Body of pancreas (tissue), 4 donors: ENCODE data around the gene KCNMB2.

Experiments used
- POLR2A ChIP-seq, 3 donors: fragments of 450-650 bp; IDR thresholded peaks; one replicate each; pipeline ENCODE4 v1.6.1; 2016; ENCODE audit warnings: antibody characterized with exemption in 3 of 3, mild to moderate bottlenecking in 2 of 3
- TF ChIP-seq, protein P1 (sequence below), 7 experiments: fragments of 450-650 bp in 4 of 7; fragments of 200-600 bp in 3 of 7; sonication (generic) in 3 of 7; IDR thresholded peaks; one replicate each; pipeline ENCODE4 v1.5.1; 2016 to 2019; ENCODE audit warnings: antibody characterized with exemption in 7 of 7

DNA sequence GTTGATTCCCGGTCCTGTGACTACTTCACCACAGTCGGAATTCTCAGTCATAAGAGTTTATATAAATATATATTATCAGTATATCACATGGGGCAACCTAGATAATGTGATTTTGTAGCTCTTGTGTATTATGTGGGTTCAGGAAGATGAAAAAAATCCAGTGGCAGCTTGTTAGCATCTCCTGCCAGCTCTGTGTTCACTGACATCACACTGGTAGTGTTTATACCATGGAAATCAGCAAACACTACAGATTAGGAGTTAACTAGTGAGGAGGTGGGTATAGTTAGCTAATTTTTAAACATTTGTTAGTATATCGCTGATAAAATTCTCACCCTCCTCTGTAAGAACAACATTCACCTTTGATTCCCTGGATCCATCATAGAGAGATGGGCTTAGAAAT, 44.5 kb upstream of the KCNMB2 start:
- no peak for TF ChIP-seq POLR2A (IDR thresholded peaks at IDR 0.05)
- TF ChIP-seq, protein P1, sequence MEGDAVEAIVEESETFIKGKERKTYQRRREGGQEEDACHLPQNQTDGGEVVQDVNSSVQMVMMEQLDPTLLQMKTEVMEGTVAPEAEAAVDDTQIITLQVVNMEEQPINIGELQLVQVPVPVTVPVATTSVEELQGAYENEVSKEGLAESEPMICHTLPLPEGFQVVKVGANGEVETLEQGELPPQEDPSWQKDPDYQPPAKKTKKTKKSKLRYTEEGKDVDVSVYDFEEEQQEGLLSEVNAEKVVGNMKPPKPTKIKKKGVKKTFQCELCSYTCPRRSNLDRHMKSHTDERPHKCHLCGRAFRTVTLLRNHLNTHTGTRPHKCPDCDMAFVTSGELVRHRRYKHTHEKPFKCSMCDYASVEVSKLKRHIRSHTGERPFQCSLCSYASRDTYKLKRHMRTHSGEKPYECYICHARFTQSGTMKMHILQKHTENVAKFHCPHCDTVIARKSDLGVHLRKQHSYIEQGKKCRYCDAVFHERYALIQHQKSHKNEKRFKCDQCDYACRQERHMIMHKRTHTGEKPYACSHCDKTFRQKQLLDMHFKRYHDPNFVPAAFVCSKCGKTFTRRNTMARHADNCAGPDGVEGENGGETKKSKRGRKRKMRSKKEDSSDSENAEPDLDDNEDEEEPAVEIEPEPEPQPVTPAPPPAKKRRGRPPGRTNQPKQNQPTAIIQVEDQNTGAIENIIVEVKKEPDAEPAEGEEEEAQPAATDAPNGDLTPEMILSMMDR (IDR thresholded peaks at IDR 0.05): no peak
